Activated T-helper 17 cell treated with anti-CD3 and anti-CD28 coated beads, Interleukin-2, amount 50 U/mL, for 72 hours (primary cell): Measurements from ENCODE around the gene ERBB4. TPM values are rescaled to one million over a fixed set of nuclear protein-coding genes. Genes with fewer than 3 reads are reported as not detected.
"Not testable (repeated sequence)": the region's sequence is repeated elsewhere in the genome, so short reads cannot be mapped to it uniquely, and the experiment has no call there.

Source experiments
- ATAC-seq: fragments of 150-1000 bp; cut with Tn5 transposase; replicated peaks from 2 replicates; pipeline ENCODE4 v1.10.0; 2021; ENCODE audit warnings: mild to moderate bottlenecking, moderate library complexity
- H3K27ac Mint-ChIP-seq: one replicate; pipeline ENCODE4 v1.8.0; 2022; ENCODE audit warnings: mixed read lengths
- H3K27me3 Mint-ChIP-seq: one replicate; pipeline ENCODE4 v1.8.0; 2022; ENCODE audit warnings: mixed read lengths
- H3K36me3 Mint-ChIP-seq: one replicate; pipeline ENCODE4 v1.8.0; 2022; ENCODE audit warnings: low read depth, mild to moderate bottlenecking, mixed read lengths
- H3K4me1 Mint-ChIP-seq: one replicate; pipeline ENCODE4 v1.8.0; 2022; ENCODE audit warnings: mixed read lengths
- H3K4me3 Mint-ChIP-seq: one replicate; pipeline ENCODE4 v1.8.0; 2022; ENCODE audit warnings: mild to moderate bottlenecking, mixed read lengths
- H3K9me3 Mint-ChIP-seq: one replicate; pipeline ENCODE4 v1.8.0; 2022; ENCODE audit warnings: mixed read lengths
- total RNA-seq, 2 donors: library from RNA; stranded (reverse); gene quantifications; one replicate each; pipeline ENCODE4 v1.2.3, GENCODE V29; 2022

Gene ERBB4
- total RNA-seq, 2 donors from 2014 or later, result not detected

- H3K4me3 Mint-ChIP-seq, result no peak overlapping the region
- H3K9me3 Mint-ChIP-seq, result peaks cover 9% of the 10 kb centered on the region
- no peaks in the 10 kb centered on the region for H3K27me3 Mint-ChIP-seq
- no peak overlapping the region for H3K27ac Mint-ChIP-seq
- H3K36me3 Mint-ChIP-seq, result no peaks in the 10 kb centered on the region
- ATAC-seq, result no peak
- H3K4me1 Mint-ChIP-seq, result no peaks in the 10 kb centered on the region
Measured at GRCh38 chr2:211598238-211598637, 940.4 kb downstream of the ERBB4 start.

GRCh38 chr2:211592006-211592405 lies 946.6 kb downstream of the ERBB4 start:
- not testable (repeated sequence) for H3K4me3 Mint-ChIP-seq, H3K4me1 Mint-ChIP-seq, H3K27me3 Mint-ChIP-seq, H3K36me3 Mint-ChIP-seq, ATAC-seq, H3K27ac Mint-ChIP-seq, H3K9me3 Mint-ChIP-seq

- no peak for ATAC-seq
- no peaks in the 10 kb centered on the region for H3K27me3 Mint-ChIP-seq
- H3K27ac Mint-ChIP-seq, result no peak overlapping the region
- no peaks in the 10 kb centered on the region for H3K4me1 Mint-ChIP-seq
- no peak overlapping the region for H3K4me3 Mint-ChIP-seq
- no peaks in the 10 kb centered on the region for H3K36me3 Mint-ChIP-seq
- H3K9me3 Mint-ChIP-seq, result peaks cover 6% of the 10 kb centered on the region
Measured at GRCh38 chr2:211591426-211591825, 947.2 kb downstream of the ERBB4 start.

GRCh38 chr2:211568439-211568838 lies 970.2 kb downstream of the ERBB4 start:
- H3K4me3 Mint-ChIP-seq, result no peak overlapping the region
- no peaks in the 10 kb centered on the region for H3K36me3 Mint-ChIP-seq
- no peak overlapping the region for H3K27ac Mint-ChIP-seq
- no peak for ATAC-seq
- no peaks in the 10 kb centered on the region for H3K27me3 Mint-ChIP-seq
- H3K4me1 Mint-ChIP-seq, result no peaks in the 10 kb centered on the region
- peaks cover 3% of the 10 kb centered on the region for H3K9me3 Mint-ChIP-seq

GRCh38 chr2:211564441-211564840 lies 974.2 kb downstream of the ERBB4 start:
- ATAC-seq, result no peak
- Mint-ChIP-seq H3K4me1 (no peaks in the 10 kb centered on the region), H3K27ac (no peak overlapping the region), H3K36me3 (no peaks in the 10 kb centered on the region), H3K27me3 (no peaks in the 10 kb centered on the region), H3K9me3 (peaks cover 7% of the 10 kb centered on the region), H3K4me3 (no peak overlapping the region)

- H3K4me3 Mint-ChIP-seq, result no peak overlapping the region
- H3K27ac Mint-ChIP-seq, result no peak overlapping the region
- no peaks in the 10 kb centered on the region for H3K4me1 Mint-ChIP-seq
- no peaks in the 10 kb centered on the region for H3K9me3 Mint-ChIP-seq
- no peaks in the 10 kb centered on the region for H3K36me3 Mint-ChIP-seq
- no peak for ATAC-seq
- H3K27me3 Mint-ChIP-seq, result no peaks in the 10 kb centered on the region
Measured at GRCh38 chr2:211545582-211545981, 993.0 kb downstream of the ERBB4 start.

GRCh38 chr2:211534632-211535031 lies 1004.0 kb downstream of the ERBB4 start:
- Mint-ChIP-seq H3K27me3 (no peaks in the 10 kb centered on the region), H3K9me3 (peaks cover 3% of the 10 kb centered on the region), H3K4me1 (no peaks in the 10 kb centered on the region), H3K36me3 (no peaks in the 10 kb centered on the region), H3K4me3 (no peak overlapping the region), H3K27ac (no peak overlapping the region)
- ATAC-seq, result no peak

- H3K4me1 Mint-ChIP-seq, ATAC-seq, H3K27me3 Mint-ChIP-seq, H3K27ac Mint-ChIP-seq, H3K36me3 Mint-ChIP-seq, H3K4me3 Mint-ChIP-seq: not testable (repeated sequence)
- H3K9me3 Mint-ChIP-seq, result peaks cover 19% of the 10 kb centered on the region
Measured at GRCh38 chr2:211524248-211524647, 1014.4 kb downstream of the ERBB4 start.

- H3K4me1 Mint-ChIP-seq, result no peaks in the 10 kb centered on the region
- H3K27me3 Mint-ChIP-seq, result no peaks in the 10 kb centered on the region
- H3K4me3 Mint-ChIP-seq, result no peak overlapping the region
- no peak for ATAC-seq
- no peak overlapping the region for H3K27ac Mint-ChIP-seq
- H3K9me3 Mint-ChIP-seq, result peaks cover 7% of the 10 kb centered on the region
- H3K36me3 Mint-ChIP-seq, result no peaks in the 10 kb centered on the region
Measured at GRCh38 chr2:211516537-211516936, 1022.1 kb downstream of the ERBB4 start.

- Mint-ChIP-seq H3K36me3 (no peaks in the 10 kb centered on the region), H3K27ac (no peak overlapping the region), H3K27me3 (no peaks in the 10 kb centered on the region), H3K9me3 (peaks cover 3% of the 10 kb centered on the region), H3K4me1 (no peaks in the 10 kb centered on the region), H3K4me3 (no peak overlapping the region)
- no peak for ATAC-seq
Measured at GRCh38 chr2:211514049-211514448, 1024.6 kb downstream of the ERBB4 start.

- Mint-ChIP-seq H3K27me3 (no peaks in the 10 kb centered on the region), H3K4me1 (no peaks in the 10 kb centered on the region), H3K36me3 (no peaks in the 10 kb centered on the region), H3K27ac (no peak overlapping the region), H3K4me3 (no peak overlapping the region), H3K9me3 (peaks cover 3% of the 10 kb centered on the region)
- no peak for ATAC-seq
Measured at GRCh38 chr2:211513446-211513845, 1025.2 kb downstream of the ERBB4 start.

GRCh38 chr2:211512806-211513205 lies 1025.8 kb downstream of the ERBB4 start:
- H3K36me3 Mint-ChIP-seq, result no peaks in the 10 kb centered on the region
- ATAC-seq, result no peak
- no peak overlapping the region for H3K4me3 Mint-ChIP-seq
- H3K9me3 Mint-ChIP-seq, result peaks cover 7% of the 10 kb centered on the region
- H3K27me3 Mint-ChIP-seq, result no peaks in the 10 kb centered on the region
- no peak overlapping the region for H3K27ac Mint-ChIP-seq
- H3K4me1 Mint-ChIP-seq, result no peaks in the 10 kb centered on the region

- Mint-ChIP-seq H3K4me1 (no peaks in the 10 kb centered on the region), H3K4me3 (no peak overlapping the region), H3K9me3 (peaks cover 14% of the 10 kb centered on the region), H3K27ac (no peak overlapping the region), H3K36me3 (no peaks in the 10 kb centered on the region), H3K27me3 (no peaks in the 10 kb centered on the region)
- ATAC-seq, result no peak
Measured at GRCh38 chr2:211503856-211504255, 1034.7 kb downstream of the ERBB4 start.

- H3K4me1 Mint-ChIP-seq, result no peaks in the 10 kb centered on the region
- no peaks in the 10 kb centered on the region for H3K36me3 Mint-ChIP-seq
- H3K9me3 Mint-ChIP-seq, result peaks cover 12% of the 10 kb centered on the region
- H3K4me3 Mint-ChIP-seq, result no peak overlapping the region
- ATAC-seq, result no peak
- H3K27ac Mint-ChIP-seq, result no peak overlapping the region
- H3K27me3 Mint-ChIP-seq, result no peaks in the 10 kb centered on the region
Measured at GRCh38 chr2:211503198-211503597, 1035.4 kb downstream of the ERBB4 start.

GRCh38 chr2:211498551-211499205 lies 1039.9 kb downstream of the ERBB4 start:
- Mint-ChIP-seq H3K27ac (no peak overlapping the region), H3K36me3 (no peaks in the 10 kb centered on the region), H3K9me3 (peaks cover 3% of the 10 kb centered on the region), H3K4me3 (no peak overlapping the region), H3K27me3 (no peaks in the 10 kb centered on the region), H3K4me1 (no peaks in the 10 kb centered on the region)
- no peak for ATAC-seq

GRCh38 chr2:211495339-211495738 lies 1043.3 kb downstream of the ERBB4 start:
- Mint-ChIP-seq H3K4me3 (no peak overlapping the region), H3K36me3 (no peaks in the 10 kb centered on the region), H3K27ac (no peak overlapping the region), H3K9me3 (no peaks in the 10 kb centered on the region), H3K27me3 (no peaks in the 10 kb centered on the region), H3K4me1 (no peaks in the 10 kb centered on the region)
- ATAC-seq, result no peak
